HEK293 (cell line): Measurements from ENCODE around the gene RMC1.

Source experiments
- CTCF ChIA-PET: fragments of 350-600 bp; formaldehyde crosslinking; extraction: SDS; loops from one replicate; lab custom pipeline; 2021; ENCODE audit warnings: antibody characterized with exemption; lab: Yijun Ruan, JAX
- POLR2A ChIA-PET: fragments of 300-600 bp; formaldehyde crosslinking; extraction: SDS; loops from one replicate; lab custom pipeline; 2020; ENCODE audit warnings: antibody characterized with exemption, inconsistent platforms; lab: Yijun Ruan, JAX
- H3K27ac ChIP-seq: fragments of 200-500 bp; sonication (Bioruptor generic); 2 replicates; pipeline ENCODE4 v1.5.1; 2014; ENCODE audit warnings: low read depth, low read length, control low read depth, inconsistent platforms; ENCODE audit errors: extremely low read depth
- H3K36me3 ChIP-seq, 2 experiments: fragments of 200-500 bp in 1 of 2; sonication (Bioruptor generic) in 1 of 2; 1 replicate in 1 of 2; 2 replicates in 1 of 2; pipeline ENCODE4 v1.5.1; 2014 to 2017; ENCODE audit warnings: inconsistent platforms in 2 of 2, low read length in 2 of 2; ENCODE audit not compliant: control insufficient read depth in 2 of 2, insufficient read depth in 1 of 2
- H3K4me1 ChIP-seq: fragments of 200-500 bp; sonication (Bioruptor generic); 2 replicates; pipeline ENCODE4 v1.5.1; 2014; ENCODE audit warnings: mild to moderate bottlenecking, low read length, inconsistent platforms; ENCODE audit not compliant: control insufficient read depth, insufficient read depth
- H3K4me3 ChIP-seq: 2 replicates; pipeline ENCODE4 v1.5.1; 2011; ENCODE audit warnings: low read depth, mild to moderate bottlenecking, control low read depth, low read length, moderate library complexity
- H3K9me3 ChIP-seq: fragments of 200-500 bp; sonication (Bioruptor generic); 2 replicates; pipeline ENCODE4 v1.5.1; 2014; ENCODE audit warnings: low read depth, low read length, inconsistent platforms; ENCODE audit not compliant: control insufficient read depth, insufficient read depth
- CTCF ChIP-seq: fragments of 450-650 bp; formaldehyde crosslinking; IDR thresholded peaks from 2 replicates; pipeline ENCODE4 v1.5.1; 2016; ENCODE audit warnings: missing biosample characterization, missing genetic modification characterization
- EGR2 ChIP-seq: fragments of 450-650 bp; formaldehyde crosslinking; IDR thresholded peaks from 2 replicates; pipeline ENCODE4 v1.5.1; 2016; ENCODE audit warnings: low read depth, missing biosample characterization, missing genetic modification characterization
- ELK4 ChIP-seq: IDR thresholded peaks from 2 replicates; pipeline ENCODE4 v1.6.1; 2011; ENCODE audit warnings: mild to moderate bottlenecking, low read depth, low read length, borderline replicate concordance
- PATZ1 ChIP-seq: fragments of 450-650 bp; formaldehyde crosslinking; IDR thresholded peaks from 2 replicates; pipeline ENCODE4 v1.5.1; 2016; ENCODE audit warnings: missing biosample characterization, missing genetic modification characterization
- YY2 ChIP-seq: fragments of 450-650 bp; formaldehyde crosslinking; IDR thresholded peaks from 2 replicates; pipeline ENCODE4 v1.5.1; 2016; ENCODE audit warnings: missing biosample characterization, missing genetic modification characterization
- ZFP69B ChIP-seq: fragments of 450-650 bp; formaldehyde crosslinking; IDR thresholded peaks from 2 replicates; pipeline ENCODE4 v1.5.1; 2016; ENCODE audit warnings: missing biosample characterization, missing genetic modification characterization
- ZNF211 ChIP-seq: fragments of 450-650 bp; formaldehyde crosslinking; IDR thresholded peaks from 2 replicates; pipeline ENCODE4 v1.5.1; 2016; ENCODE audit warnings: low read depth, missing biosample characterization, missing genetic modification characterization
- ZNF23 ChIP-seq: fragments of 450-650 bp; formaldehyde crosslinking; IDR thresholded peaks from 2 replicates; pipeline ENCODE4 v1.5.1; 2016; ENCODE audit warnings: missing biosample characterization, missing genetic modification characterization, borderline replicate concordance
- ZNF292 ChIP-seq: fragments of 450-650 bp; formaldehyde crosslinking; IDR thresholded peaks from 2 replicates; pipeline ENCODE4 v1.5.1; 2016; ENCODE audit warnings: low read depth, missing biosample characterization, missing genetic modification characterization, borderline replicate concordance
- ZNF302 ChIP-seq: fragments of 450-650 bp; formaldehyde crosslinking; IDR thresholded peaks from 2 replicates; pipeline ENCODE4 v1.5.1; 2016; ENCODE audit warnings: missing biosample characterization, missing genetic modification characterization, low read depth
- ZNF354C ChIP-seq: fragments of 450-650 bp; formaldehyde crosslinking; IDR thresholded peaks from 2 replicates; pipeline ENCODE4 v1.5.1; 2016; ENCODE audit warnings: missing biosample characterization, missing genetic modification characterization, low read depth, borderline replicate concordance
- ZNF362 ChIP-seq: fragments of 450-650 bp; formaldehyde crosslinking; IDR thresholded peaks from 2 replicates; pipeline ENCODE4 v1.5.1; 2016; ENCODE audit warnings: missing biosample characterization, missing genetic modification characterization
- ZNF416 ChIP-seq: fragments of 450-650 bp; formaldehyde crosslinking; IDR thresholded peaks from 2 replicates; pipeline ENCODE4 v1.5.1; 2016; ENCODE audit warnings: missing biosample characterization, missing genetic modification characterization
- ZNF488 ChIP-seq: fragments of 450-650 bp; formaldehyde crosslinking; IDR thresholded peaks from 2 replicates; pipeline ENCODE4 v1.5.1; 2016; ENCODE audit warnings: missing biosample characterization, missing genetic modification characterization
- ZNF530 ChIP-seq: fragments of 450-650 bp; formaldehyde crosslinking; IDR thresholded peaks from 2 replicates; pipeline ENCODE4 v1.5.1; 2016; ENCODE audit warnings: low read depth, missing biosample characterization, missing genetic modification characterization
- ZNF561 ChIP-seq: fragments of 450-650 bp; IDR thresholded peaks from 2 replicates; pipeline ENCODE4 v1.5.1; 2018; ENCODE audit warnings: missing biosample characterization, missing genetic modification characterization, borderline replicate concordance
- ZNF585B ChIP-seq: fragments of 450-650 bp; formaldehyde crosslinking; IDR thresholded peaks from 2 replicates; pipeline ENCODE4 v1.5.1; 2016; ENCODE audit warnings: missing biosample characterization, missing genetic modification characterization
- ZNF623 ChIP-seq: fragments of 450-650 bp; formaldehyde crosslinking; IDR thresholded peaks from 2 replicates; pipeline ENCODE4 v1.5.1; 2016; ENCODE audit warnings: missing biosample characterization, missing genetic modification characterization
- TF ChIP-seq, protein P1 (sequence below): fragments of 450-650 bp; formaldehyde crosslinking; IDR thresholded peaks from 2 replicates; pipeline ENCODE4 v1.5.1; 2016; ENCODE audit warnings: missing biosample characterization, missing genetic modification characterization
- TF ChIP-seq, protein P2 (sequence below): fragments of 450-650 bp; IDR thresholded peaks from 2 replicates; pipeline ENCODE4 v1.5.1; 2018; ENCODE audit warnings: missing biosample characterization, missing genetic modification characterization

Gene RMC1

GRCh38 chr18:23537274-23537673 lies 34.0 kb downstream of the RMC1 start:
- no peaks in the 10 kb centered on the region for H3K9me3 ChIP-seq
- POLR2A ChIA-PET = no interaction called here
- TF ChIP-seq, protein P1, sequence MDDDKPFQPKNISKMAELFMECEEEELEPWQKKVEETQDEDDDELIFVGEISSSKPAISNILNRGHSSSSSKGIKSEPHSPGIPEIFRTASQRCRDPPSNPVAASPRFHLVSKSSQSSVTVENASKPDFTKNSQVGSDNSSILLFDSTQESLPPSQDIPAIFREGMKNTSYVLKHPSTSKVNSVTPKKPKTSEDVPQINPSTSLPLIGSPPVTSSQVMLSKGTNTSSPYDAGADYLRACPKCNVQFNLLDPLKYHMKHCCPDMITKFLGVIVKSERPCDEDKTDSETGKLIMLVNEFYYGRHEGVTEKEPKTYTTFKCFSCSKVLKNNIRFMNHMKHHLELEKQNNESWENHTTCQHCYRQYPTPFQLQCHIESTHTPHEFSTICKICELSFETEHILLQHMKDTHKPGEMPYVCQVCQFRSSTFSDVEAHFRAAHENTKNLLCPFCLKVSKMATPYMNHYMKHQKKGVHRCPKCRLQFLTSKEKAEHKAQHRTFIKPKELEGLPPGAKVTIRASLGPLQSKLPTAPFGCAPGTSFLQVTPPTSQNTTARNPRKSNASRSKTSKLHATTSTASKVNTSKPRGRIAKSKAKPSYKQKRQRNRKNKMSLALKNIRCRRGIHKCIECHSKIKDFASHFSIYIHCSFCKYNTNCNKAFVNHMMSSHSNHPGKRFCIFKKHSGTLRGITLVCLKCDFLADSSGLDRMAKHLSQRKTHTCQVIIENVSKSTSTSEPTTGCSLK = no peak
- TF ChIP-seq, all 188 proteins: peak for 0
- no peak overlapping the region for H3K27ac ChIP-seq
- H3K36me3 ChIP-seq = peaks cover 33 to 100% of the 10 kb centered on the region in 2 experiments
- no peak overlapping the region for H3K4me3 ChIP-seq
- CTCF ChIA-PET = interaction anchor here (0.8 to 1.1 kb wide), 2 partner anchors 19 to 115 kb away, joined by 3 read pairs; no protein-coding TSS in a partner anchor
- H3K4me1 ChIP-seq = no peaks in the 10 kb centered on the region

DNA sequence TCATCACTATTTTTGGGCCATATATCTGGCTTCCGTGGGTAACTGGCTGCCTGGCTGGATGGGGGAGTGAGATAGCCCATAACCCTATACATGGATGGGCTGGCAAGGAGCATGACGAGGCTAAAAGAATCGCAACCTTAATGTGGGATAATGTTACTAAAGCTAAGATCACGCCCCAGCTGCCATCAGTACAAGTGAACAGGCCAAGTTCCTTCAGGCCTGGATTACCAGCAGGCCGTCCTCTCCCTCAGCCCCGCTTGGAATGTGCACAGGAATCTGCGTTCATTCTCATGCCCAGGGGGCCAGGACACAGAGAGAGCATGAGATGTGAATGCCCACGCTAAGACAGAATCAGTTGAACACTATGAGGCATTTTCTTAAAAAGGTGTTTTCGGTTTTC lies 34.7 kb downstream of the RMC1 start:
- Histone ChIP-seq H3K9me3 (no peaks in the 10 kb centered on the region), H3K4me3 (no peak overlapping the region), H3K27ac (no peak overlapping the region), H3K36me3 (peaks cover 27 to 100% of the 10 kb centered on the region in 2 experiments), H3K4me1 (no peaks in the 10 kb centered on the region)
- ChIA-PET POLR2A (no interaction called here), CTCF (interaction anchor here (1.1 kb wide), 1 partner anchor 114 kb away, joined by 3 read pairs; no protein-coding TSS in a partner anchor)
- no peak for TF ChIP-seq ZNF302 (tag by site-specific recombination)
- TF ChIP-seq, protein P2, sequence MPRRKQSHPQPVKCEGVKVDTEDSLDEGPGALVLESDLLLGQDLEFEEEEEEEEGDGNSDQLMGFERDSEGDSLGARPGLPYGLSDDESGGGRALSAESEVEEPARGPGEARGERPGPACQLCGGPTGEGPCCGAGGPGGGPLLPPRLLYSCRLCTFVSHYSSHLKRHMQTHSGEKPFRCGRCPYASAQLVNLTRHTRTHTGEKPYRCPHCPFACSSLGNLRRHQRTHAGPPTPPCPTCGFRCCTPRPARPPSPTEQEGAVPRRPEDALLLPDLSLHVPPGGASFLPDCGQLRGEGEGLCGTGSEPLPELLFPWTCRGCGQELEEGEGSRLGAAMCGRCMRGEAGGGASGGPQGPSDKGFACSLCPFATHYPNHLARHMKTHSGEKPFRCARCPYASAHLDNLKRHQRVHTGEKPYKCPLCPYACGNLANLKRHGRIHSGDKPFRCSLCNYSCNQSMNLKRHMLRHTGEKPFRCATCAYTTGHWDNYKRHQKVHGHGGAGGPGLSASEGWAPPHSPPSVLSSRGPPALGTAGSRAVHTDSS (tag by site-specific recombination) = no peak
- no peak for TF ChIP-seq ZNF354C
- TF ChIP-seq EGR2 (tag by site-specific recombination) = no peak
- no peak for TF ChIP-seq ZNF623 (tag by site-specific recombination)

DNA sequence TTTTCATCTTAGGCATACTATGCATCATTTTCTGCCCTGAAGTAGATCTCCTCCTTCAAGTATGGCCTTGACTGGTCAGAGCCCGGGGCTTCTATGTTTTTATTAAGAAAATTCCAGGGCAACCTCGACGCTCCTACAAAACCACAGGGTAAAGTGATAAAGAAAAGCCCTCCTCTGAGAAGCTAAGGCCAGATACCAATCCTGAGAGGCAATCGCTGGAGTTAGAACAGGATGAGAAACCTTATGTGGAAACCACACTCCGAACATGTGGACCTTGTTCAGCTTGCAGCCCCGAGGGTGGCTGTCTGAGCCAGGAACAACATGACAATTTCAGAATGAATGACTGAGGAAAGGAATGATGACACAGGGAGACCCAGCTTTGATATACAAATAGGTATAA lies 35.6 kb downstream of the RMC1 start:
- no peak overlapping the region for H3K4me3 ChIP-seq
- no peak overlapping the region for H3K27ac ChIP-seq
- ChIA-PET POLR2A (no interaction called here), CTCF (no interaction called here)
- H3K4me1 ChIP-seq = no peaks in the 10 kb centered on the region
- no peaks in the 10 kb centered on the region for H3K9me3 ChIP-seq
- TF ChIP-seq ZNF585B (tag by site-specific recombination) (no peak), ELK4 (no peak), ZNF561 (no peak), ZNF530 (tag by site-specific recombination) (no peak), ZNF488 (tag by site-specific recombination) (no peak), PATZ1 (tag by site-specific recombination) (no peak), ZNF211 (no peak), ZNF292 (tag by site-specific recombination) (no peak), CTCF (tag by site-specific recombination) (no peak), ZNF416 (tag by site-specific recombination) (no peak), ZNF362 (tag by site-specific recombination) (no peak), ZFP69B (tag by site-specific recombination) (no peak), ZNF23 (no peak), YY2 (tag by site-specific recombination) (no peak)
- H3K36me3 ChIP-seq = peaks cover 27 to 99% of the 10 kb centered on the region in 2 experiments
